C1 segment of cervical spinal cord (tissue), 14 donors: ENCODE results near the gene PDXK.

Source experiments
- DNase-seq, 14 donors: peaks; one replicate each; lab custom pipeline; 2025; lab: John Stamatoyannopoulos, UW

The PDXK gene

DNA sequence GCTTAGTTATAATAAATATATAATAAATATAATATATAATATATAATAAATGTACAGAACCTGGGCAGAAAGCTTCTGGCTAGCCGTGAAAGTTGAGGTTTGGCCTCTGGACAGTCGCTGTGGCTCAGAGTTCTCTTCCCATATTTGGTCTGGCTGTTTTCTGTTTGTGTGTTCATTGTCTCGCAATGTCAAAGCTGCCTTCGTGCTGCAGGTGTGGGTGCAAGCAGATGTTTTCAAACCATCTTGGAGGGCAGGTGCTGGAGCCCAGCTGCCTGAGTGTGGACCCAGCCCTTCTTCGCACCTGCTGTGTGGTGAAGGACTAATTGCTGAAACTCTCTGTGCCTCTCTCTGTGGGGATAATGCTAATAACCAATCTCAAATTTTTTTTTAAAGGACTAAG, 60.7 kb downstream of the PDXK start:
- DNase-seq: no peak

GRCh38 chr21:43781846-43782245, 62.9 kb downstream of the PDXK start:
- DNase-seq: no peak

GRCh38 chr21:43782431-43783097, 63.6 kb downstream of the PDXK start:
- DNase-seq: no peak

DNA sequence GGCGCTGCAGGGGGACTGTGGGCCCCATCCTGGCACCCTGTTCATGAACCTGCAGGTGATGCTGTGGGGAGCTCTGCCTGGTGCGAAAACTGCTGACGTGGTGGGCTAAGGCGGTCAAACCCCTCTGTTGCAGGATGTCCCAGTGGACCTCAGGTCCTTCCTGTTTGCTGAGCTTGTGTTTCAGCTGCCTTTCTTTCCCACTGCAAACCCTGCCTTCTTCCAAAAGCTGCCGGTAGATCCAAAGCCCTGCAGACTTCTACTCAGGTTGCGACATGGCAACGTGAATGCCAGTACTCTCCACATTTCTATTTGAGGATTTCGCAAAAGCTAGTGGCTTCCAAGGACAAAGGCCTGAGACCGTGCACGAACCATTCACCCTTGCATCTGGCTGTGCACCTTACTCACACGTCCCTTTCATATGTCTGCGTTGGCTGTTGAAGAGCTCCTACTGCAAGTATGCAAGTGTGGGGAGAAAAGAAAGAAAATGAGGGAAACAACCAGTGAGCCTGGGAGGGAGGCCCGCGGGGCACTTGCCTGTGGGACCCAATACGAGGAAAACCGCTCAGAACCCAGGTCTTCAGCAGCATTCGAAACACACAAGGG, 64.3 kb downstream of the PDXK start:
- DNase-seq: no peak

GRCh38 chr21:43785134-43785533, 66.2 kb downstream of the PDXK start:
- DNase-seq: no peak

GRCh38 chr21:43786300-43786806, 67.4 kb downstream of the PDXK start:
- DNase-seq: no peak

DNA sequence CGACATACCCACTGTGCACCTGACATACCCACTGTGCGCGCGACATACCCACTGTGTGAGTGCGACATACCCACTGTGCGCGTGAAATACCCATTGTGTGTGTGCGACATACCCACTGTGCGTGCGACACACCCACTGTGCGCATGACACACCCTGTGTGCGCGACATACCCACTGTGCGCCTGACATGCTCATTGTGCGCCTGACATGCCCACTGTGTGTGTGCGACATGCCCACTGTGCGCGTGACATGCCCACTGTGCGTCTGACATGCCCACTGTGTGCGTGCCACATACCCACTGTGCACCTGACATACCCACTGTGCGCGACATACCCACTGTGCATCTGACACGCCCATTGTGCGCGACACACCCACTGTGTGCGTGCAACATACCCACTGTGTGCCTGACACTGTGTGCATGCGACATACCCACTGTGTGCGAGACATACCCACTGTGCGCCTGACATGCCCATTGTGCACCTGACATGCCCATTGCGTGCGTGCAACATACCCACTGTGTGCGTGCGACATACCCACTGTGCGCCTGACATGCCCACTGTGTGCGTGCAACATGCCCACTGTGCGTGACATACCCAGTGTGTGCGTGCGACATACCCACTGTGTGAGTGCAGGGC, 68.0 kb downstream of the PDXK start:
- DNase-seq: no peak

GRCh38 chr21:43789276-43790009, 70.5 kb downstream of the PDXK start, which contains the start of gene RRP1:
Gene RRP1, plus strand, starts transcription at chr21:43789577. Its CDS starts 53 bp downstream, at chr21:43789630.
- DNase-seq: peak; percentile 27 to 96 (median 86)

GRCh38 chr21:43790010-43790524, 71.1 kb downstream of the PDXK start:
- no peak for DNase-seq

- no peak for DNase-seq
Measured at GRCh38 chr21:43792406-43792805, 73.5 kb downstream of the PDXK start.

GRCh38 chr21:43793243-43793642, 74.3 kb downstream of the PDXK start:
- DNase-seq: no peak

GRCh38 chr21:43794311-43794710, 75.4 kb downstream of the PDXK start:
- DNase-seq: no peak

DNA sequence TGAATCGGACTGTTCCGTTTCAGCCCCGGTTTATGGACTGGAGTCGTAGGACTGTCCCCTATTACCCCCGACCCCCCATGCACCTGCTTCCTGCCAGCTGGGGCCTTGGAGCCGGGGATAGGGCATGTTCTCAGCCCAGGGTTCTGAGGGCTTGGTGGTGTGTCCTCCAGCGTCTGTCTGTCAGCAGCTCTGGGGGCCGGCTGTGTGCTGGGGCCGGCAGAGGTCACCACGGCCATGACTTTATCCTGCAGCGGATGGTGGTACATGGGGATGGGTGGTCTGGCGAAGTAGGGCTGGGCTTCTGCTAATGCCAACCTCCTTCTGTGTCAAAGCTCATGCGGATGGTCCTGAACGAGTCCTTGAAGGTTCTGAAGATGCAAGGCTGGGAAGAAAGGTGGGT, 75.9 kb downstream of the PDXK start:
- no peak for DNase-seq

GRCh38 chr21:43797415-43797814, 78.5 kb downstream of the PDXK start:
- DNase-seq: no peak

GRCh38 chr21:43797925-43798715, 79.2 kb downstream of the PDXK start:
- DNase-seq: no peak

DNA sequence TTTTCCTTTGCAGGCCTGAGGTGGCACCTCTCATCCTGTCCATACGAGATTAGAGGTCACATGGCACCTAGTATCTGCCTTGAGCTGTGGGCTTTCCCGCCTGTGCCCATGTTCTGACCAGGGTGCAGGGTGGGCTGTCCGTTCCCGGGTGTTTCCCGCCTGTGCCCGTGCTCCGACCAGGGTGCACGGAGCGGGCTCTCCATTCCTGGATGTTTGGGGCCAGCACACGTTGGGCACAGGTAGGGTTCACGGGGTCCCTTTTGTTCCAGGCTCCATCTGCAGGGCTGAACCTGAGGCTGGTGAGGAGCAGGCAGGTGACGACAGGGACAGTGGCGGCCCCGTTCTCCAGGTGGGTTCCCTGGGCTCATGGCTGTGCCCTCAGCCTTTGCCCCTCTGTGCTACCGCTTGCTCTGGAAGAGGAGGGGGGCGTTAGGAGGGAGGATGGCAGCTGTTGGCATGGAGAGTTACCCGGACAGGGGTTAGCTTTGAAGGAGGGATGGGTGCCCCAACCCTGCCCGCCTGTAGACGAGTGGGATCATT, 80.4 kb downstream of the PDXK start:
- no peak for DNase-seq

- DNase-seq: no peak
Measured at GRCh38 chr21:43800124-43800523, 81.2 kb downstream of the PDXK start.

DNA sequence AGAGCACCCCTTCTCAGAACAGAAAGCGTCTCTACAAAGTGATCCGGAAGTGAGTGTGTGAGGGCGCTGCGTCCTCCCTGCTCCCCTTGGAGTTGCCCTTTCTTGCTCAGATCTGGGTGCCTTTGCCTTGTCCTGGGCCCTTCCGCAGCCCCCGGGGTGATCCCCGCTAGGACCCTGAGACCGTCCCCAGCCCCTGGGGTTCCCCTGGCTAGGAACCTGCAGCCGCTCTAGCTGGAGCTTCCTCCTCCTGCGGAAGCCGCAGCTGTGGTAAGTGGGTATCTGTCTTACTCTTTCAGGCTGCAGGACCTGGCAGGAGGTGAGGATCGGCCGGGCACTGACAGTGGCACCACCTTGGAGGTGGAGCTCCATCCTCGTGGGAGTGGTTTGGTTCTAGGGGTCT, 81.6 kb downstream of the PDXK start:
- no peak for DNase-seq

GRCh38 chr21:43801006-43801783, 82.3 kb downstream of the PDXK start:
- DNase-seq: no peak

DNA sequence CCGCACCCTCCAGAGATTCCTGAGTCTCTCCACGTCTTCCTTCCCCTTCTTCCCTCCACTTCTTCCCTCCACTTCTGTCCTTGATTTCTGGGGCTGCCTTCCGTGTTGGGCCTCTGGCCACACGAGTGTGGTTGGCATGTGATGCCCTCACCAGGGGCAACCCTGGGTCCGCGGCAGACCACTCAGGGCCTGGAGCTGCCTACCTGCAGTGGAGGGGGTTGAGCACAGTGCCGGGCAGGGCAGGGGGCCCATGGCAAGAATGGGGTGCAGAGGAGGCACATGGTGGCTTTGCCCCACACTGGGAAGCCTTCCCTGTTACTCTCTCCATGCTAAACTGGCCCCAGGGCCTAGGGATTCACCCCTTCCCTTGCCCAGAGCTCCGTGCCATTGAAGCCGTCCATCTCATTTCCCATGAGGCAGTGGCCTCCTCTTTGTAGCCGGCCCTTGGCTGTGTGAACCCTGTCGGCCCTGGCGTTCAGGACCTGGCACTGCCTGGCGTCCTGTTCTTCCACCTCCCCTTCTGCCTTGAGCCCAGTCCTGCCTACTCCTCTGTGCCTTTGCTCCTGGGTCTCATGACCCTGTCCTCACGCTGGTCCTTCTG, 83.9 kb downstream of the PDXK start:
- no peak for DNase-seq
